ENCODE measurements around the gene NTNG2. TPM values are rescaled to one million over a fixed set of nuclear protein-coding genes. Genes with fewer than 3 reads are reported as not detected.

The NTNG2 gene
- total RNA-seq, 1 donor from 2014 or later, result 0.98 TPM

- no peak overlapping the region for H3K4me3 ChIP-seq
- intact Hi-C loops (cut with DNase I), result no loop called here
Measured at GRCh38 chr9:132121021-132121420, 40.8 kb upstream of the NTNG2 start.

DNA sequence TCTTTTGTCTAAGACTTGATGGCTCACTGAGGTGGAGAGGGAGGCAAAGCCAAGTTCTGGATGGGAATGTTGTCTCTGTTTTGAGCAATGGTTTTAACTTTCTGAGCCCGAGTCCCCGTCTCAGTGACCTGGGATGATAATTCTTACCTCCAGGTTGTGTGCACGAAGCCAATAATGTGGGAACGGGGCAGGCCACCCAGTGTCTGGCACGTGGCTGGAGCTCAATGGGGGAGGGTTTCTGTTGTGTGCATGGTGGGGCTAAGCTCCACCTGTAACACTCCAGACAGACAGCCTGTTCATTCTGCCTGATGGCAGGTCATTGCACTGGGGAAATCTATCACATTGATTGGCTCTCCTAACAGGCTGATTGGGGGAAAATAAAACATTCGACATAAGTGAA, 37.1 kb upstream of the NTNG2 start:
- H3K9me3 ChIP-seq, result no peaks in the 10 kb centered on the region
- TF ChIP-seq POLR2AphosphoS5 (IDR thresholded peaks at IDR 0.05; ENCODE audit: insufficient read depth in 1 of 2, low read depth in 1 of 2) (no peak), CTCF (IDR thresholded peaks at IDR 0.05) (no peak), POLR2A (IDR thresholded peaks at IDR 0.05) (no peak)
- H3K27ac ChIP-seq, result no peak overlapping the region
- no peak for DNase-seq (ENCODE audit: extremely low spot score in 2 of 2)
- H3K36me3 ChIP-seq, result no peaks in the 10 kb centered on the region
- no peaks in the 10 kb centered on the region for H3K4me1 ChIP-seq
- no peaks in the 10 kb centered on the region for H3K27me3 ChIP-seq
- intact Hi-C loops (cut with DNase I), result no loop called here
- no peak overlapping the region for H3K4me3 ChIP-seq

More at GRCh38 chr9:132121021-132121420, 40.8 kb upstream of the NTNG2 start:
- H3K36me3 ChIP-seq, result no peaks in the 10 kb centered on the region
- no peak overlapping the region for H3K27ac ChIP-seq
- H3K27me3 ChIP-seq, result no peaks in the 10 kb centered on the region
- no peaks in the 10 kb centered on the region for H3K9me3 ChIP-seq
- no peak for DNase-seq (ENCODE audit: extremely low spot score in 2 of 2)
- TF ChIP-seq POLR2A (IDR thresholded peaks at IDR 0.05), result no peak
- no peak for TF ChIP-seq POLR2AphosphoS5 (IDR thresholded peaks at IDR 0.05; ENCODE audit: insufficient read depth in 1 of 2, low read depth in 1 of 2)
- no peak for TF ChIP-seq CTCF (IDR thresholded peaks at IDR 0.05)
- H3K4me1 ChIP-seq, result no peaks in the 10 kb centered on the region

- H3K4me1 ChIP-seq, result no peaks in the 10 kb centered on the region
- DNase-seq (ENCODE audit: extremely low spot score in 2 of 2), result no peak
- no peaks in the 10 kb centered on the region for H3K9me3 ChIP-seq
- intact Hi-C loops (cut with DNase I), result no loop called here
- no peak overlapping the region for H3K4me3 ChIP-seq
- H3K36me3 ChIP-seq, result no peaks in the 10 kb centered on the region
- H3K27ac ChIP-seq, result no peak overlapping the region
- no peak for TF ChIP-seq POLR2AphosphoS5 (IDR thresholded peaks at IDR 0.05; ENCODE audit: insufficient read depth in 1 of 2, low read depth in 1 of 2)
- no peak for TF ChIP-seq POLR2A (IDR thresholded peaks at IDR 0.05)
- no peak for TF ChIP-seq CTCF (IDR thresholded peaks at IDR 0.05)
- H3K27me3 ChIP-seq, result no peaks in the 10 kb centered on the region
Measured at GRCh38 chr9:132125361-132125760, 36.5 kb upstream of the NTNG2 start.

DNA sequence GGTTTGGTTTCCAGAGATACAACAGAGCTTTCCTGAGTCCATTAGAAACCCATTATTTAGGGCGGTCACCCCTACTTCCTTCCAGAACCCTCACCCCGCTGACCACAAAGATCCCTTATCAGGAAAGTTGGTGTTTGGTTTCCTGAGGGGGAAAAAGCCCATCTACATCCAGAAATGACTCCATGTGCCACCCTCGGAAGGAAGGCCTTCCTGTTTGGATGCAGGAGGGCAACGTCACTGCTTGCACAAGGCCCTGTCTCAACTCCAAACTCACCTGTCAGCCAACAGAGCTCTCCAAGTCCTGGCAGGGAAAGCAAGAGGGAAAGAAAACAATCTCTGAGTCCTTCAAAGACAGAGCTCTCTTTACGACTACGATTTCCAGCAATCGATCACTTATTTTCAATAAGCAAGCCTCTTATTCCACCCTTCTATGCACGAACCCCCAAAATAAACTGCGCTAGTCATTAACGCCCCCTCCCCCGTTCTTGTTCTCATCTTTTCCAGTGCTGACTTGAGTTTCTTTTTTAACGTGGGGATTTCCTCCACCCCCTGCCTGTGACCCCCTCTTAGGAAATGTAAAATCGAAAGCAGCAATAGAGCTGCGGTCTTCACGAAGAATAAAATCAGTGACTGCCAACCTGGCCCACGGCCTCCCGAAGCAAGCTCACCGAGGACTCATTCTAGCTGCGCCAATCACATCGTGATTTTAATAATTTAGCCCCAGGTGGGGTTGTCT, 35.7 kb upstream of the NTNG2 start:
- no peaks in the 10 kb centered on the region for H3K4me1 ChIP-seq
- H3K36me3 ChIP-seq, result no peaks in the 10 kb centered on the region
- H3K4me3 ChIP-seq, result no peak overlapping the region
- H3K27ac ChIP-seq, result no peak overlapping the region
- no peaks in the 10 kb centered on the region for H3K9me3 ChIP-seq
- intact Hi-C loops (cut with DNase I), result no loop called here
- H3K27me3 ChIP-seq, result no peaks in the 10 kb centered on the region
- TF ChIP-seq CTCF (IDR thresholded peaks at IDR 0.05) (no peak), POLR2AphosphoS5 (IDR thresholded peaks at IDR 0.05; ENCODE audit: insufficient read depth in 1 of 2, low read depth in 1 of 2) (no peak), POLR2A (IDR thresholded peaks at IDR 0.05) (no peak)
- DNase-seq (ENCODE audit: extremely low spot score in 2 of 2), result no peak

GRCh38 chr9:132126680-132127236, 35.1 kb upstream of the NTNG2 start:
- Histone ChIP-seq H3K4me1 (no peaks in the 10 kb centered on the region), H3K4me3 (no peak overlapping the region), H3K36me3 (no peaks in the 10 kb centered on the region), H3K27ac (no peak overlapping the region), H3K9me3 (no peaks in the 10 kb centered on the region), H3K27me3 (no peaks in the 10 kb centered on the region)
- intact Hi-C loops (cut with DNase I), result no loop called here
- TF ChIP-seq POLR2A (IDR thresholded peaks at IDR 0.05), result no peak
- no peak for DNase-seq (ENCODE audit: extremely low spot score in 2 of 2)

All from vagina (tissue), 2 donors.